ENCODE measurements around the gene LCNL1. TPM values are rescaled to one million over a fixed set of nuclear protein-coding genes. Genes with fewer than 3 reads are reported as not detected.
A peak's percentile ranks its signal among the peaks of the same experiment; 100 is the strongest.

Gene LCNL1
- total and polyA plus RNA-seq, 4 donors: 0.15 to 2.7 (median 1.4) TPM

DNA sequence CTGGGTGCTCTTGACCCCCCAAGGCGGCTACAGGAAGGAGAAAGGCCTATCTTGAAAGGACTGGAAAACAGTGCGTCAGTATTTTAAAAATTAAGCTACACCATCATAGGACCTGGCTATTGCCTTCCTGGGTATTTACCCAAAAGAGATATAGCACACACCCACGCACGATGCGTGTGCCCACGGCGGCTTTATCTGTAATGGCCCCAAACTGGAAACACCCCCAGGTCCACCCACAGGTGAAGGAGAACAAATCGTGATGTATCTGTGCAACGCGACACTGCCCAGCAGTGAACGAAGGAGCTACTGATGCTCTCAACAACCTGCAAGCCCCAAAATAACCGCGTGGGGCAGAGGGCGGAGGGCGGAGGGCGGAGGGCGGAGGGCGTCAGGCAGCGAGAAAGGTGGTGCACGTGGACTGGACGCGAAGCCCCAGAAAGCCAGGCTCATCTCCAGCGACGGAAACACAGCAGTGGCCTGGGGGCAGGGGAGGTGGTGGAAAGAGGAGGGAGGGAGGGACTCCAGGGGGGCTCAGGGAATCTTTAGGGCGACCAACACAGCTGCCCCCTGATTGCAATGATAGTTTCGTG lies 17.9 kb upstream of the LCNL1 start:
- H3K9ac ChIP-seq (ENCODE audit: insufficient read depth in 1 of 2, low read length in 2 of 2): no peak overlapping the region
- no peak overlapping the region for H3K27ac ChIP-seq (ENCODE audit: low read depth in 1 of 2, low read length in 1 of 2)
- H3K36me3 ChIP-seq (ENCODE audit: control insufficient read depth in 4 of 4, insufficient read depth in 4 of 4, low read length in 4 of 4): no peaks in the 10 kb centered on the region
- no peak for ATAC-seq (ENCODE audit: insufficient read depth, low FRiP score)
- no peak for DNase-seq
- H3K9me3 ChIP-seq (ENCODE audit: control insufficient read depth in 4 of 4, insufficient read depth in 3 of 4, low read length in 3 of 4): no peaks in the 10 kb centered on the region
- WGBS, 2 donors: 88% methylated on average over 26 of the region's 26 CpGs
- H3K4me3 ChIP-seq: no peak overlapping the region
- H3K4me1 ChIP-seq (ENCODE audit: control insufficient read depth in 5 of 5, insufficient read depth in 5 of 5, low read length in 5 of 5): peaks cover 0 to 10% (median 5%) of the 10 kb centered on the region in 5 donors
- no peaks in the 10 kb centered on the region for H3K27me3 ChIP-seq (ENCODE audit: control insufficient read depth in 3 of 3, insufficient read depth in 3 of 3, low read length in 2 of 3)
- TF ChIP-seq, protein P1, sequence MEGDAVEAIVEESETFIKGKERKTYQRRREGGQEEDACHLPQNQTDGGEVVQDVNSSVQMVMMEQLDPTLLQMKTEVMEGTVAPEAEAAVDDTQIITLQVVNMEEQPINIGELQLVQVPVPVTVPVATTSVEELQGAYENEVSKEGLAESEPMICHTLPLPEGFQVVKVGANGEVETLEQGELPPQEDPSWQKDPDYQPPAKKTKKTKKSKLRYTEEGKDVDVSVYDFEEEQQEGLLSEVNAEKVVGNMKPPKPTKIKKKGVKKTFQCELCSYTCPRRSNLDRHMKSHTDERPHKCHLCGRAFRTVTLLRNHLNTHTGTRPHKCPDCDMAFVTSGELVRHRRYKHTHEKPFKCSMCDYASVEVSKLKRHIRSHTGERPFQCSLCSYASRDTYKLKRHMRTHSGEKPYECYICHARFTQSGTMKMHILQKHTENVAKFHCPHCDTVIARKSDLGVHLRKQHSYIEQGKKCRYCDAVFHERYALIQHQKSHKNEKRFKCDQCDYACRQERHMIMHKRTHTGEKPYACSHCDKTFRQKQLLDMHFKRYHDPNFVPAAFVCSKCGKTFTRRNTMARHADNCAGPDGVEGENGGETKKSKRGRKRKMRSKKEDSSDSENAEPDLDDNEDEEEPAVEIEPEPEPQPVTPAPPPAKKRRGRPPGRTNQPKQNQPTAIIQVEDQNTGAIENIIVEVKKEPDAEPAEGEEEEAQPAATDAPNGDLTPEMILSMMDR (IDR thresholded peaks at IDR 0.05; ENCODE audit: control extremely low read depth, extremely low read depth): no peak

DNA sequence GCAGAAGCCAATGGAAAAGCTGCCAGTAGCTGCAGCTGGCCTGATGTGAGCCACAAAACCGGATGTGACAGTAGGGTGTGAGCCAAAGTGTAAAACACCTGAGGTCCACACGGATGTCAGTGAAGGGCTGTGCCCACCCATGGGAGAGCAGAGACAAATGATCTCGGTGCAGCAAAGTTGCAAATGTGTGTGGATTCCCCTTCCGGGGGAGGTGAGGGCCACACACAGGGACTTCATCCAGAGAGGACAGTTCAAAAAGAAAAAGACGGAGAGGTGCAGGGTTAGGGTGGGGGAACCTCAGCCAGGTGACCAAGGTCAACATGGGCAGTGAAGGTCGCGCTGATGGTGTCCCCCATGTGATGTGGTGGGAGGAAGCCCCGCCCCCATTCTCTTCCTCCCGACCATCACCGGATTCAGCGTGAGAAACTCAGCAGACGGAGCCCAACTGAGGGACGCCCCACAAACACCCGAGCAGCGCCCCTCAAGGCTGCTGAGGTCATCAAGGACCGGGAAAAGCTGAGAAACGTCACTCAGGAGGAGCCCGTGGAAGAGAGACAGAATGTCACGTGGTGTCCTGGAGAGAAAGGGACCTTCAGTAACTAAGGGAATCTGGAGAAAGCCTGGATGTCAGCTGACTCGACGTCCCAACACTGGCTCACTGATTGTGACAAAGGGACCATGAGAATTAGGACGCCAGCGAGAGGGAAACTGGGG lies 16.9 kb upstream of the LCNL1 start:
- peak in 1 of 3 donors; percentile 20 for DNase-seq
- peaks cover 0 to 18% (median 5%) of the 10 kb centered on the region in 5 donors for H3K4me1 ChIP-seq (ENCODE audit: control insufficient read depth in 5 of 5, insufficient read depth in 5 of 5, low read length in 5 of 5)
- TF ChIP-seq, protein P1 (IDR thresholded peaks at IDR 0.05; ENCODE audit: control extremely low read depth, extremely low read depth): no peak
- no peaks in the 10 kb centered on the region for H3K27me3 ChIP-seq (ENCODE audit: control insufficient read depth in 3 of 3, insufficient read depth in 3 of 3, low read length in 2 of 3)
- no peaks in the 10 kb centered on the region for H3K36me3 ChIP-seq (ENCODE audit: control insufficient read depth in 4 of 4, insufficient read depth in 4 of 4, low read length in 4 of 4)
- H3K9ac ChIP-seq (ENCODE audit: insufficient read depth in 1 of 2, low read length in 2 of 2): no peak overlapping the region
- no peak overlapping the region for H3K27ac ChIP-seq (ENCODE audit: low read depth in 1 of 2, low read length in 1 of 2)
- WGBS, 2 donors: 20 to 26% methylated on average over 21 to 23 of the region's 23 CpGs
- H3K4me3 ChIP-seq: no peak overlapping the region
- no peaks in the 10 kb centered on the region for H3K9me3 ChIP-seq (ENCODE audit: control insufficient read depth in 4 of 4, insufficient read depth in 3 of 4, low read length in 3 of 4)
- ATAC-seq (ENCODE audit: insufficient read depth, low FRiP score): no peak

DNA sequence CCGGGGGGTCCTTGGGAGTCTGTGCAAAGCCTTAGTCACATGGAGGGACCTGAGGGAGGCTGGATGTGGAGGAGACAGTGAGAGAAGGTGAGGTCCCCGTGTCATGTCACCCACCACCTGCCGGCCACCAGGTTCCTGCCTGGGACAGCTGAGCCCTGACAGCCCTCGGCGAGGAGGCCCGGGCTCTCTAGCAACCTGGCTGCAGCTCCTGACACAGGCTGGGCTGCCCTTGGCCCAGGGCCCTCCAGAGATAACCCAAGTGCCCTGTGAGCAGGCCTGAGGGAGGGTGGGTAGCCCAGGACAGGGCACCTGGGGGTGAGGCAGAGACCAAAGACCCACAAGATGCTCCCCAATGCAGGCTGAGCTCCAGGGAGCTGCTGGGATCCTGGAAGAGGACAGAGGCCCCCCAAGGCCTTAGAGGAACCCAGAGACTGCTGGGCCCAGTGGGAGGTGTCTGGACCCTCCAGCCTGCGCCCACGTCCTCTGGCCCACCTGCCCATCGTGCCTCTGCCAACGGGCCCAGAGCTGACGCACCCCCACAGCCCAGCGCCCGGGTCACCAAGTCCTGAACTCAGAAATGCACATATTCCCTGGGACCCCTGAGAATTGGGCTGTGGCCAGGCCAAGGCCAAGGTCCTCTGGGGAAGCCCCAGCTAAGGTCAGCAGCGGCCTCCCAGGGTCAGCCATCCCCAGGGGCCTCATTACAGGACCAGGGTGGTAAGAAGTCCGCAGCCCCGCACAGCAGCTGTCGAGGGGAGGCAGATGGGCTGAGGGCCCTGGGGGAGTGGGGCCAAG lies 14.3 kb upstream of the LCNL1 start:
- no peak for ATAC-seq (ENCODE audit: insufficient read depth, low FRiP score)
- no peak for DNase-seq
- Histone ChIP-seq H3K9ac (ENCODE audit: insufficient read depth in 1 of 2, low read length in 2 of 2) (no peak overlapping the region), H3K9me3 (ENCODE audit: control insufficient read depth in 4 of 4, insufficient read depth in 3 of 4, low read length in 3 of 4) (no peaks in the 10 kb centered on the region), H3K27ac (ENCODE audit: low read depth in 1 of 2, low read length in 1 of 2) (no peak overlapping the region), H3K36me3 (ENCODE audit: control insufficient read depth in 4 of 4, insufficient read depth in 4 of 4, low read length in 4 of 4) (no peaks in the 10 kb centered on the region), H3K27me3 (ENCODE audit: control insufficient read depth in 3 of 3, insufficient read depth in 3 of 3, low read length in 2 of 3) (no peaks in the 10 kb centered on the region), H3K4me1 (ENCODE audit: control insufficient read depth in 5 of 5, insufficient read depth in 5 of 5, low read length in 5 of 5) (peaks cover 0 to 18% (median 5%) of the 10 kb centered on the region in 5 donors), H3K4me3 (no peak overlapping the region)
- TF ChIP-seq, protein P1 (IDR thresholded peaks at IDR 0.05; ENCODE audit: control extremely low read depth, extremely low read depth): no peak
- WGBS, 2 donors: 79 to 88% methylated on average over 17 of the region's 17 CpGs
